ENCODE measurements around the gene CEBPA.
A peak's percentile ranks its signal among the peaks of the same experiment; 100 is the strongest.

Gene CEBPA

DNA sequence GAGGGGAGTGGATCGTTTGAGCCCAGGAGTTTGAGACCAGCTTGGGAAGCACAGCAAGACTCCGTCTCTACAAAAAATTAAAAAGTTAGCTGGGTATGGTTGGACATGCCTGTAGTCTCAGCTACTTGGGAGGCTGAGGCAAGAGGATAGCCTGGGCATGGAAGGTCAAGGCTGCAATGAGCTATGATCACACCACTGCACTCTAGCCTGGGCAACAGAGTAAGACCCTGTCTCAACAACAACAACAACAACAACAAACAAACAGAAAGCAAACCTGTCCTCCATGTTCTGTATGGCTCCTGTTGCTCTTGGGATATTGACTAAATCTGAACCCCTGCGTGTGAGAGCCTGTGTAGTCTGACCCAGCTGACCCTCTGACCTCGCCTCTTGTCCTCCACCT lies 14.9 kb downstream of the CEBPA start:
- DNase-seq (ENCODE audit: low read depth in 3 of 3) = no peak

DNA sequence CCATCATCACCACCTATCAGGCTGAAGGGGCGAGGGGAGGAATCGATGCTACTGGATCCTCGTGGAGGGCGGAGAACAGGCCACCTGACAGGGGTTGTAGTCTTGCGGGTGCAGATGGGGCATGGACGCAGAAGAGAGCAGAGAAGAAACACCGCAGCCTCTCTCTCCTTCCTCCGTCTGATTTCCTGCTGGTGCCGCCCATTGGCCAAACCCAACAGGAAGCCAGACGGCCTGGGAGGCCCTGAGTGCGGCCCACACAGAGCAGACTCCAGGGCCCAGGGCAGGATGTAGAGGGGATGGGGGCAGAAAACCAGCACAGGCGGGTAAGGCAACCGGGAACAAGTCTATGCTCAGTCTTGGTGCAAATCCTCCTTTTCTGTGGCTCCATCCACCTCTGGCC lies 15.4 kb downstream of the CEBPA start:
- no peak for DNase-seq (ENCODE audit: low read depth in 3 of 3)

DNA sequence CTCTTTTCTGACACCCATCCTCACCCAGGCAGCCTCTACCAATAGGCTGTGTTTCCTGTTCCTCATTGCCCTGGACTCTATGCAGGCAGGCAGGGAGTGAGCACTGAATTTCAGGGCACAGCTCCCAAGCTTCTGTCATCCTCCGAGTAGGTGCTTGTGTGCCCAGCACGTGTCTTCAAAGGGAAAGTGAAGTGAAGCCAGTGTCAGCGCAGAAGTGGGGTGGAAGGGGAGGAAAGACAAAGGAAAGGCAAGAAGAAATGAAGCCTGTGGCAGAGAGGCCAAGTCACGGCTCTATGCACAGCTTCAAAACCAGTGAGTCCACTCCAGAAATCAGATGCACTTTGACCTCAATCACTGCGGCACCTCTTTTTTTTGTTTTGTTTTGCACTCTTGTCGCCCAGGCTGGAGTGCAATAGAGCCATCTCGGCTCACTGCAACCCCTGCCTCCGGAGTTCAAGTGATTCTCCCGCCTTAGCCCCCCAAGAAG lies 16.9 kb downstream of the CEBPA start:
- no peak for DNase-seq (ENCODE audit: low read depth in 3 of 3)

DNA sequence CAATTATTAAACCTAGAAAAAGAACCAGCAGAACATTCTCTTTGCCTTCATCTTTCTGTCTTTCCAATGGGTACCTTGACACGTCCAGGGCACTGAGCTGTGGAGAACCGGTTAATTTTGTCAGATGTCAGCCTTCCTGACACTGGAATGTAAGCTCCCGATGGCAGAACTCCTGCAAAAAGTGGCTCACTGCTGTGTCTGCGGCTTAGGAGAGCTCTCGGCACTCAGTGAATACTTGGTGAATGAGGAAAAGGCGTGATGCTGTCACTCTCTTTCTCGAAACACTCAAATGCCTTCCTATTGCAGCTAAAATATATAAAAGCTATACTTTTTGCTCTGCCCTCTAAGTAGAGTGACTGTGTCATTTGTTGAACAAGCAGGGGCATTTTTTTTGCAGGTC lies 17.6 kb downstream of the CEBPA start:
- no peak for DNase-seq (ENCODE audit: low read depth in 3 of 3)

DNA sequence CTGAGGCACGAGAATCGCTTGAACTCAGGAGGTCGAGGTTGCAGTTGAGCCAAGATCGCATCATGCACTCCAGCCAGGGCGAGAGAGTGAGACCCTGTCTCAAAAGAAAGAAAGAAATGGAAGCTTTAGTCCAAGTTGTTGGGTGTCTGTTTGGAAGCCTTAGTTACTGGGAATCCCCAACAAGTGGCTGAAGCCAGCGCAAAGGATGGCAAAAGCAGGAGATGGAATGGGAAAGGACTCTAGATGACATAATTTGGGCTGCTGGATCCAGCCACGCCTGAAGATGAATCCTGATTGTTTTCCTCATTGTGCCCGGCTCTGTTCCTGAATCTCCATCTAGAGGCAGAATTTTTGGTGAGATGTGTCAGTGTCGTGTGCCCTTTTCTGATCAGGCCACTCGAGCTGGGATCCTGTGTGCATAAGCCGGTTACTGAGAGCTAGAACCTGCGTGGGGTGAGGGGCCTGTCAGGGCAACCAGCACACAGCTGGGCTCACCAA lies 18.1 kb downstream of the CEBPA start:
- DNase-seq (ENCODE audit: low read depth in 3 of 3) = no peak

DNA sequence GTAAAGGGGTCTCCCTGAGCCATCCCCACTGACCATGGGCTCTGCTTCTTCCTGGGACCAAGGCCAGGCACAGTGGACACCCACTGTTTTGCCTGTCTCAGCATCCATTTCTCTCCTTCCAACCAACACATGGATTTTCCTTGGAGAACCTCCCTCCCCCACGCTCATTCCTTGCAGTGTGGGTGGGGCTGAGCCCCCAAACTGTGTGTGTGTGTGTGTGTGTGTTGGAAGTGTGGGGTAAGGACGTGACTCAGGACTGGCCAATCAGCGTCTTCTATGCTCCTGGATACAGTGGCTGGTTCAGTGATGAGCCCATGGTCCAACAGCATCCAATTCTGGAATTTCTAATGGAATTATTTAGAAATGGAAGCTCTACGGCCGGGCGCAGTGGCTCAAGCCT lies 18.7 kb downstream of the CEBPA start:
- no peak for DNase-seq (ENCODE audit: low read depth in 3 of 3)

DNA sequence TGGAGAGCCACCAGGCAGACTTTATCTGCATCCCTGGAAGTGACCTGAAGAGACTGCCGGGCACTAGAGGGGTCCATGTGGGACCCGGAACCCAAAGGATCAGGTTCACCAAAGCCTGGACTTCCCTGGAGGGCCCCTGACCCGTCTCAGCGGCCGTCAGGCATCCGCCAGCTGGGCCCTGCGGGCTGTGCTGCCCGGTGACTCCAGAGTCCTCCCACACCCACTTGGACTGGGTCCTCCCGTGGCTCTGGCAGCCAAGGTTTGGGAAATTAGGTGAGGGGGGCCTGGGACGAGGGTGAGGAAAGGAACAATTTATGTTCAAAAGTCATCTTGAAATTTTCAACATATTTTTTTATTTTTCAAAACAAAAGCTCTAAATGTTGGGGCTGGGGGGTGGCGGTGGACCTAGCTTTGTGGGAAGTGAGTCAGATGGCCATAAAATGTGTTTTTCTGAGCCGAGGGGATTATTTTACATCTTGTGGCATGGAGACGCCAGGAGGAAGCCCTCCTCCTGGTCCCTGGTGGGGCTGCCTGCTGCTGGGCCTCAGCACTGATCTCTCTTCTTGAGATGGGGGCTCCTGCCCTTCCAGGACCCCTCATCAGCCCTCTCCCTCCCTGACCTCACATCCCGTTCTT lies 20.2 kb downstream of the CEBPA start:
- no peak for DNase-seq (ENCODE audit: low read depth in 3 of 3)

DNA sequence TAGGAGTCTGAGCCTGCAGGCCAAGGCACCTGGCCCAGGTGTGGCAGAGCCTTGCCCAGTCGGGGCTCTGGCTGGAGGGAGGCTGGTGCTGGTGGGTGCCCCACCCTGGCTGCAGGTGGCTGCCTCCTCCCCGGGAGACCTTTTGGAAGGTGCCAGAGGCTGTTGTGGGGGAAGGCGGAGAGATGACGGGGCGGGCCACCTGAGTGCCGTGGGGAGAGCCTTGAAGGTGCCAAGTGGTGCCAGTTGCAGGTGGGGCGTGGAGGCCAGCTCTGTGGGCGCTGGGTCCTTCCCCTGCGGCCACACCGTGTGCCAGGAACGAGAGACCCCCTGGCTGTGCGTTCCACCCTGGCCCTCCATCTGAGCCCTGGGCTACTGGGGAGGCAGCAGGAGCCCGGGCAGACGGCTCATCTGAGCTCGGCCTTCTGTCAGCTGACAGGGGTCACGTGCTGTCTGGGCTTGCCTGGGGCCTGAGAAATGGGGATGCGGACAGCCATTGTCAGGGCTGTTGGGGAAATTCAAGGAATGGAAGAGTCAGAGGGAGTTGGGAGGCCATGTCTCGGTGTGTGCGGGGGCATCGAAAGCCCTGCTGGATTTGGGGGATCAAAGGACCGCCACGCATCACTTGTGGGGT lies 20.9 kb downstream of the CEBPA start:
- no peak for DNase-seq (ENCODE audit: low read depth in 3 of 3)

DNA sequence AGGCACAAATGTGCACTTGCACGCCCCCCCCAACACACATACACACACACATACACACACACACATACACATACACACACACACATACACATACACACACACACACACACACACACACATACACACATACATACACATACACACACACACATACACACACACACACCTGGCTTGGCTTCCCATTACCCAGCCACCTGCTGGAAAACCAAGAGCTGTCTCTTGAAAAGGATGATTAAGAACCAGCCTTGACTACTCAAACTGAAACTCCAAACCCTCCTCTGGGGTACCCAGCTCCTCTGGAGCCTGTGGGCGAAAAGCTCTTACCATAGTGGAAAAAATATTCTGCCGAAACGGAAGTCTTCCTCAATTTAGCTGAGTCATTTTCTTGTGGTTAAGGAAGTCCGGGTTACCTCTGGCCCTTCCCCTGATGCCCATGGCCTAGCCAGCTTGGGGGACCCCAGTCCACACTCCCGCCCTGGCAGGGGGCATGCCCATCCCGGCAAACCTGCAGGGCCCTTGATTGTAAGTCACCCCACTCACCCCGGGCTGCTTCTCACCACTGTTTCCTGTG lies 21.9 kb downstream of the CEBPA start:
- no peak for DNase-seq (ENCODE audit: low read depth in 3 of 3)

DNA sequence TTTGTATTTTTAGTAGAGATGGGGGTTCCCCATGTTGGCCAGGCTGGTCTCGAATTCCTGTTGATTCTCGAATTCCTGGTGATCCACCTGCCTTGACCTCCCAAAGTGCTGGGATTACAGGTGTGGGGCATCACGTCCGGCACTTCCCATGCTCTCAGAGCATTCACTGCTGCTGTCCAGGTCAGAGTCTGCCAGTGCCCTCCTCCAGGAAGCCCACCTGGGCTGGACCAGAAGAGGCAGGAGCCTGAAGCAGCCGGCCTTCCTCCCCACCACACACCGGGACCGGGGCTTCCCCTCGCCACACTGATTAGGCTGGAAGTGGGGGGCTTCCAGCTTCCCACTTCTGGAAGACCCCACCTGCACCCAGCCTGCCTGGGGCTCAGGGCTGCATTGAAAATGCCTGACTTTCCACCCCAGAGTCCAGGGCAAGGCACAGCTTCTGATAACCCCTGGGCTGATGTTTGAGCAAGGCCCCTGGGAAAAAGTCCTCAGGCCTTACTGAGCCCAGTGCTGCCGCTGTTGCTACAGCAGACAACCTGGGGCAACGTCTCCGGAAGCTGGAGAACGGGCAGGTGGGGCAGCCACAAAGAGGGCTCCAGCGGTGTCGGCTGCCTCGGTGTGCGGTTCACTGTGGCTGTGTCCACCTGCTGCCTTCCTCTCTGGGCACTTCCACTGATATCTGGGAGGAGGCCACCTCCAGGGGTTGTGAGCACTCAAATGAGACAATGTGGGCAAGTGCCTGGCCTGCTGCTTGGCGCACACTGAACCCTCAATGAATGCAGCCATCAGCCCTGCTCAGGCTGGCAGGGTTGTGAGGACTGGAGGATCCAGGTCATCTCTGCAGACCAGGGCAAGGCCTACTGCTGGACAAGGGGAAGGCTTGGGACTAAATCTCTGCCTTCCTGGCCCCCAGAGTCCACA lies 22.6 kb downstream of the CEBPA start:
- DNase-seq (ENCODE audit: low read depth in 3 of 3) = no peak

DNA sequence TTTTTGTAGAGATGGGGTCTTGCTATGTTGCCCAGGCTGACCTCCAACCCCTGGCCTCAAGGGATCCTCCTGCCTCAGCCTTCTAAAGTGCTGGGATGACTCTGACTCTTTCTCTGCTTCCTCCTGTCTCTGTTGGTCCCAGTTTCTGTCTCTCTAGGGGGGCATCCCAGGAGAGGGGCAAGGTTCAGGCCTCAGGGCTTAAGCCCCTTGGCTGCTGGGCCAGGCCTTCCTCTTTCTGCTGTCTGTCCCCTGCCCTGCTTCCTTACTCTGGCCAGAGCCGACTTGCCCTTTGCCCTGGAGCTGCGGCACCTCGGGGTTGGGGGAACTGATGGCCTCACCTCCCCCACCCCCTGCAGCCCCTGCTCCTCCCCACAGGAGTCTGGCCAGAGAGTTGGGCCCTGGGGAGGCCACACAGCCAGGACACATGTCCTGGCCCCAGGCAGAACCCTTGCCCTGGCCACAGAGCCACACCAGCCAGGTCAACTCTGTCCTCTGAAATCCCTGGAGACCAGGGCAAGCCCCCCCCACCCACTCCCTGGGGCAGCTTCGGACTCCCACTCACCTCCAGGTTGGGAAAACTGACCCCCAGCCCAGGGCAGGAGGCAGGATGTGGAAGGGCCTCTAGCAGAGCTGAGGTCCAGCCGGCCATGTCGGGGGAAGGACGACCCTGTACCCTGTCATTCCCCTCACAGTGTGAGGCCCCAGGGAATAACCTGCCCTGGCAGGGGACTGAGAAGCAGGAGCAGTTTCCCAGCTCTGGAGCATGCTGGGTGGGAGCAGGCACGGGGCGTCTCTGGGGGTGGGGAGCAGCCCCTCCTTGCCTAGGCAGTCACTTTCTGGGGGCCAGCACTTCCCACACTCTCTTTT lies 23.7 kb downstream of the CEBPA start:
- no peak for DNase-seq (ENCODE audit: low read depth in 3 of 3)

DNA sequence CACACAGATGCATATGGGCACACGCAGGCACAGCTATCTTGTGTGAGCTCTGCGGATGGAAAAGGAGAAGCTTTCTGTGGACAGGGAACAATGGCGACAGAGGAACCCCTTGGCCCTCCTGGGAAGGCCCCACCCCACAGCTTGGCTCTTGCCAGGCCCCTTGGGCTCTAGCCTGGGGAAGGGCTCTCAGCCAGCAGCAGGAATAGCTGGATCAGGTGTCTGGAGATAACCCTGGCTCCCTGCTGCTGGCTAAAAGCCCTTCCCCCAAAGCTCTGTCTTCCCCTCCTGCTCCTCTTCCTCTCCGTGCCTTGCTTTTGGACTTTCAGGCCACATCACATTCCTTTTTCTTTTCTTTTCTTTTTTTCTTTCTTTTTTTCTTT lies 24.3 kb downstream of the CEBPA start:
- DNase-seq (ENCODE audit: low read depth in 3 of 3) = no peak

DNA sequence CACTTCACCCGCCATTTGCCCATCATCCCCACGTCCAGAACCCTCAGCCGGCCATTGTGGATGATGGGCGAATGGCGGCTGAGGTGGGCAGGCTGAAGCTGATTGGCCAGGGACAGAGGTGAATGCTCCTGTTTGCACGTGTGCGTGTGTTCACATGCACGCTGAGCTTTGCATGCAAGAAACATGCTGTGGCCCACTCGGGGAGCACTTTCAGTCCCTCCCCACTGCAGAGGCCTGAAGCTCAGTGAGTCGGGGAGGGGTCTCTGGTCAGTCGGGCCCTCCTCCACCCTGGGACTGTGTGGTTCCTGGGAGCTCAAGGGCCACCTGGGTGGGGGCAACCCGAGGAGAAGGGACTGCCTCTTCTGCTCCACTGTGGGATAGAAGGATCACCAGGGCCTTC lies 24.9 kb downstream of the CEBPA start:
- no peak for DNase-seq (ENCODE audit: low read depth in 3 of 3)

DNA sequence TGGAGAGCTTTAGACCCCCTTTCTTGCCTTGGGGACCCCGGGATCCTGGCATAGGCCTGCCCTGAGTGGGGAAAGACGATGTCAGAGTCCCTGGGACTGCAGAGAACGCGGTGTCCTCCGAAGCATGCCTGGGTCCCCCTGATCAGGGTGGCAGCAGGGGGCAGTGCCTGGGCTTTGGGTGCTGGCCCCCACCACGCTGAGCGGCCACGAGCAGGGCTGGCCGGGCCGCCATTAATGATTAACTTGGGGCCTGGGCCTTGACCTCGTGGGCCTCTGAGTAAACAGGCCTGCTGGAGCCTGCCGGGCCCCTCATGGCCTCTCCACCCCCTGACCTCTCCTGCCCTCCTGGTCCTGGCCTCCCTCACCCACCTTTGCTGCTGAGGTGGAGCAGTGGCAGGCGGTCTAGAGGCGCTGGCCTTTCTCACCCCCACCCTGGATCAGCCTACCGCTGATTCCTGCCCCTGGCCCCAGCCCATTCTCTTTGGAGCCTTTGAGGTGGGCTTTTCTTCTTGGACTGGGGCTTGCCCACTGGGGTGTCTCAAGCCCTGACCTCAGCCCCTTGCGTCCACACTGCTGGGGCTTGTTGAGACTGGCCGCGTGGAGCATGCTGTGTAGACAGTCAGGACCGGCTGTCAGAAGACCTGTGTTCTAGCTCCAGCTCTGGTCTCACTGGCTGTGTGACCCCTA lies 26.3 kb downstream of the CEBPA start:
- no peak for DNase-seq (ENCODE audit: low read depth in 3 of 3)

DNA sequence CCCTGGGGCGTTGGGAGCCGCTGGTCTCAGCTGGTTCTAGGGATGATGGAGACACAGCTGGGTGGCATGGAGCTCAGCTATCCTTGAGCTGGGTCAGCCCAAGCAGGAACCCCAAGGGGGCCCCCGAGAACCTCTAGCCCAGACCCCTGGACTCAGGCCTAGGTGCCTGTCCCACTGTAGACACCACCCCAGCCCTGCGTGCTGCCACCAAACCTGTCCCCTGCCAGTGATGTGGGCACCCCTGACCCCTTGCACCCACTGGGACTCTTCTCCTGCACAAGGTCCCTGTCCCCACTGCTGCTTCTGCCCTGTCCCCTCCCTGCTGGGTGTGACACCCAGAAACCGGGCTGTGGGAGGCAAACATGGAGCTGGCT lies 26.8 kb downstream of the CEBPA start:
- DNase-seq (ENCODE audit: low read depth in 3 of 3) = no peak

DNA sequence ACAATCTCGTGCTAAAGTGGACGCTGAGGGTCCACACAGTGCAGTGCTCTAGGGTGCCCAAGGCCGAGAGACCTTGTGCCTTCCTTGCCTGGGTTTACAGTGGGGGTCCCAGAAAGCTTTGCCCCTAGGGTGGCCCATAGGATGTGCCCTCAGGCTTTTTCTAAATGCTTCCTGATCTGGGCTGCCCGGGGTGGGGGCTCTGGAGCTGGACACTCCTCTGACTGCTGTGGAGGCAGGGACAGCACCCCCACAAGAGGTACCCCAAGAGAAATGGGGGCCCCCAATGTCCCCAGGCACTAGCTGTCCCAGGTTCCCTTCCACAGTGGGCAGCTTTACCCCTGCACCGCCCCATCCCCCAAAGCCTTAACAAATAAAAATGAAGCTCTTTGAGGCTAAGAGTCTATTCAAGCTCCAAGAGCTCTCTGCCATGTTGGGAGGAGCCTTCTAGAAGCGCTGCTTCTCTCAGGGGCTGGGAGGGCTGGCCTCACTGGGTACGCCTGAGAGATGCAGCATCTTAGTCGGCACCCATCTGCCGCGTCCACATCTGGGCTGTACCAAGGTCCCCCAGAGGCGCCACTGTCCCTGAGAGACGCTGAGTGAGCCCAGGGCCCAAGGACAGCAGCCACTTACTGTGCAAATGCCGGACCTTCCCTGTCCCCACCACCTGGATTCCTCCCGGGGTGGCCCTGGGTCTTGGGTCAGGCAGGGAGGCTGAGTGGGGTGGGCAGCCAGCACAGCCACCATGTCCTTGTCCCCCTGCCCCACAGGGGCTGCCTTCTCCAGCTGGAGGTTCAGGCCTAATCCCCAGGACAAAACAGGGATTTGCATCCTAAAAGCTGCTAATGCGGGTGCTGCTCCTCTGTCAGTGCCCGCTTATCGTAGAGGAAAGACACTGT lies 27.4 kb downstream of the CEBPA start:
- no peak for DNase-seq (ENCODE audit: low read depth in 3 of 3)

DNA sequence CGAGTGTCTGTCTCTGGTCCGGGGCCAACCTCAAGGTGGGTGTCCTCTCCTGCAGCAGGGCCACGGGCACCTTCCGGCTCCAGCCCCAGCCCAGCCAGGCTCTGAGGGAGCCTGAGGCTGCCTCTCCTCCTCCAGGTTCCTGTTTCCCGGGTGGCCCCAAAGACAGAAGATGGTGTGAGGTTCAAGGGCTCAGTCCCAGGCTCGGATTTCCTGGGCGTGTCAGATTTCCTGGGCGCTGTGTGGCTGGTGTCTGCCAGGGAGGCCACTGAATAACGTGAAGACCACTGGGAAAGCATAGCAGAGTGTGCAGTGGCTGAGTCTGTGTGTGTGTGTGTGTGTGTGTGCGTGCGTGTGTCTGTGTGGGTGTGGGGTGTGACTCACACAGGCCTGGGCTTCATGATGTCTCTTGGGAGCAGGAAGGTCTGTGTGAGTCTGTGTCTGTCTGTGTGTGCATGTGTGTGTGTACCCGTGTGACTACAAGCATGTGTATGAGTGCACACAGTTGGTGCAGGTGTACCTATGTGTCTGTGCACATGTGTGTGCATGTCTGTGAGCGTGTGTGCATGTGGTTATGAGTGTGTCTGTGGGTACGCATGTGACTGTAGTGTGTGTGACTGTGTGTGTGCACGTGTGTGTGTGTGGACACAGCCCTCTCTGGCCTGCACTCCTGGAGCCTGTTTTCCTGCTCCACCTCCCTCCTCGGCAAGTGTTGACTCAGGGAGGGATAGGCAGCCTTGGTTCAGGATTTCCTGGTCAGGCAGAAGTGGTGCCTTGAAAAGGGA lies 28.3 kb downstream of the CEBPA start:
- DNase-seq (ENCODE audit: low read depth in 3 of 3) = peak in 2 of 3 experiments; percentile 21 to 29

DNA sequence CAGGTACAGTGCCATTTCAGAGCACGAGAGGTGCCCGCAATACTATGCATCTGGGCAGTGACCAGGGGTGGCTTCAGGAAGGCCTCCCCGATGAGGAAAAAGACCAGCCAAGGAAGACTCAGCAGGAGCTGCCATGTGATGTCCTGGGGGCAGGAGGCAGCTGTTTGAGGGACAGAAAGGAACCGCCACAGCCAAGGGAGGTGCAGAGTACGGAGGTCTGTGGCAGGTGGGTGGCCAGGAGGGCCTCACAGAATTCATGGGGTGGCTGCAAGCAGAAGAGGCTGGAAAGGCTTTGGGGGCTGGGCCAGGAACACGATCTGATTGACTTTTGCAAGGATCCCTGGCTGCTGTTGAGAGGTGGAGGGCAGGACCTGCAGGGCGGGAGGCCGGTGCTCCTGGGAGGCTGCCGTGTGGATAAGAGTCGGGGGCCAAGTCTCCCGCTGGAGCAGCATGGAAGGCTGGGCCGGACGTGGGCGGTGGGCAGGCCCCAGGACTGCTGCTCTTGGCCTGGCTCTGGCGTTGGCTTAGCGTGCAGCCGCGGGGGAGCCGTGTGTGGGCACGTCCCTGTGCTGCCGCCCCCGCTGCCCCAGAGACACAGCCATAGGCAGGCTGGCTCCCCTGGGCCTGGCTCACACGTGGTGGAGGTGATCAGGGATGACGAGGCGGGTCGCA lies 29.1 kb downstream of the CEBPA start:
- DNase-seq (ENCODE audit: low read depth in 3 of 3) = no peak
